ENCODE measurements around the gene TMEM212. TPM values are rescaled to one million over a fixed set of nuclear protein-coding genes. Genes with fewer than 3 reads are reported as not detected.

TMEM212 gene
- total and polyA plus RNA-seq, 9 of the 15 experiments (the other 6 are each of a cell fraction or from before 2014, with no cell fraction given), result not detected

DNA sequence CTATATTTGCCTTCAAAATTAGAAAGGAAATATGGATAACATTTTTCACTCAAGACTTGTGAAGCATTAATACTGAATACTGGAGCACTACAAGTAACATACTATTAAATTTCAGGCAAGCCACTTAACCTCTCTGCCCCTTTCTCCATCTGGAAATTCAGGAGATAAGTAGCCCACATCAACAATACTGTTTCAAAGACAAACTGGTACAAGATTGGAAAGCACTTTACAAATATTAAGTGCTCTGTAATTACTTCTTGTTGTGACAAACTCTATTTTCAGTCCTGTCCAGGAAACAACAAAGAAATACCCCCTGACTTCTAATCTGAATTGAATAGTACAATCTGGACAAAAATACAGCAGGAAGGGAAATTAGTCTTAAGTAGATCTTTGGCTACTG, 49.3 kb downstream of the TMEM212 start:
- no peak overlapping the region for H3K27ac ChIP-seq (ENCODE audit: extremely low read depth, low read depth, low read length)
- intact Hi-C loops (cut with micrococcal nuclease), result no loop called here
- H3K9me1 ChIP-seq (ENCODE audit: control insufficient read depth, insufficient read depth, low read length), result no peaks in the 10 kb centered on the region
- ATAC-seq (no peak), DNase-seq (ENCODE audit: extremely low read depth in 1 of 4, low spot score in 3 of 4) (no peak), FAIRE-seq (no peak)
- no peaks in the 10 kb centered on the region for H3K36me3 ChIP-seq (ENCODE audit: control insufficient read depth, insufficient read depth, low read length)
- H3K27me3 ChIP-seq (ENCODE audit: control insufficient read depth in 2 of 2, insufficient read depth in 2 of 2, low read length in 2 of 2), result no peaks in the 10 kb centered on the region
- no peaks in the 10 kb centered on the region for H3K79me2 ChIP-seq (ENCODE audit: control insufficient read depth, insufficient read depth, low read length)
- in situ Hi-C loops (cut with MboI), result no loop called here
- no peak overlapping the region for H3K9ac ChIP-seq (ENCODE audit: insufficient read depth in 1 of 2, low read depth in 2 of 2, low read length in 2 of 2)
- no peaks in the 10 kb centered on the region for H4K20me1 ChIP-seq (replicated peaks; ENCODE audit: control insufficient read depth, insufficient read depth, low read length)
- peaks cover 0 to 8% of the 10 kb centered on the region in 2 experiments; a peak in 4 of 5 replicates for H3K4me1 ChIP-seq (replicated peaks in 1 of 2; ENCODE audit: control insufficient read depth in 2 of 2, insufficient read depth in 2 of 2, low read length in 2 of 2)
- BruUV-seq (replicated peaks), result no TSS peak
- POLR2A ChIA-PET, result no interaction called here
- H3K9me3 ChIP-seq (replicated peaks; ENCODE audit: control insufficient read depth, insufficient read depth, low read depth, low read length), result no peaks in the 10 kb centered on the region
- no peak overlapping the region for H2AFZ ChIP-seq (ENCODE audit: low read depth, low read length)
- no peak overlapping the region for H3K4me3 ChIP-seq
- no peak for TF ChIP-seq CXXC5 (CRISPR knock-in tag; IDR thresholded peaks at IDR 0.05)
- no peak for TF ChIP-seq ZFX (CRISPR knock-in tag; IDR thresholded peaks at IDR 0.05)
- TF ChIP-seq PTTG1 (tag; IDR thresholded peaks at IDR 0.05; ENCODE audit: low read depth), result no peak
- TF ChIP-seq NR2F6 (CRISPR knock-in tag; IDR thresholded peaks at IDR 0.05), result no peak
- no peak for TF ChIP-seq GABPB2 (CRISPR knock-in tag; conservative IDR thresholded peaks at IDR 0.05)
- no peak for TF ChIP-seq BCOR (IDR thresholded peaks at IDR 0.05)
- no peak for TF ChIP-seq SMAD2 (IDR thresholded peaks at IDR 0.05; ENCODE audit: low read depth, low read length)
- TF ChIP-seq XRCC5 (IDR thresholded peaks at IDR 0.05; ENCODE audit: low read depth, low read length), result no peak
- TF ChIP-seq, protein P1, sequence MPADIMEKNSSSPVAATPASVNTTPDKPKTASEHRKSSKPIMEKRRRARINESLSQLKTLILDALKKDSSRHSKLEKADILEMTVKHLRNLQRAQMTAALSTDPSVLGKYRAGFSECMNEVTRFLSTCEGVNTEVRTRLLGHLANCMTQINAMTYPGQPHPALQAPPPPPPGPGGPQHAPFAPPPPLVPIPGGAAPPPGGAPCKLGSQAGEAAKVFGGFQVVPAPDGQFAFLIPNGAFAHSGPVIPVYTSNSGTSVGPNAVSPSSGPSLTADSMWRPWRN (IDR thresholded peaks at IDR 0.05; ENCODE audit: low read depth), result no peak
- TF ChIP-seq NCOR1 (IDR thresholded peaks at IDR 0.05), result no peak
- TF ChIP-seq RHOXF2B (CRISPR knock-in tag; conservative IDR thresholded peaks at IDR 0.05), result no peak
- TF ChIP-seq, protein P2, sequence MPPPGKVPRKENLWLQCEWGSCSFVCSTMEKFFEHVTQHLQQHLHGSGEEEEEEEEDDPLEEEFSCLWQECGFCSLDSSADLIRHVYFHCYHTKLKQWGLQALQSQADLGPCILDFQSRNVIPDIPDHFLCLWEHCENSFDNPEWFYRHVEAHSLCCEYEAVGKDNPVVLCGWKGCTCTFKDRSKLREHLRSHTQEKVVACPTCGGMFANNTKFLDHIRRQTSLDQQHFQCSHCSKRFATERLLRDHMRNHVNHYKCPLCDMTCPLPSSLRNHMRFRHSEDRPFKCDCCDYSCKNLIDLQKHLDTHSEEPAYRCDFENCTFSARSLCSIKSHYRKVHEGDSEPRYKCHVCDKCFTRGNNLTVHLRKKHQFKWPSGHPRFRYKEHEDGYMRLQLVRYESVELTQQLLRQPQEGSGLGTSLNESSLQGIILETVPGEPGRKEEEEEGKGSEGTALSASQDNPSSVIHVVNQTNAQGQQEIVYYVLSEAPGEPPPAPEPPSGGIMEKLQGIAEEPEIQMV (tag; conservative IDR thresholded peaks at IDR 0.05; ENCODE audit: low read depth), result no peak
- TF ChIP-seq MCM5 (IDR thresholded peaks at IDR 0.05; ENCODE audit: low read depth), result no peak
- TF ChIP-seq DDX20 (tag; IDR thresholded peaks at IDR 0.05; ENCODE audit: low read depth), result no peak
- H3K4me2 ChIP-seq (ENCODE audit: insufficient read depth, low read length), result no peak overlapping the region
- CTCF ChIA-PET (ENCODE audit: low intra/inter-chr PET ratio), result no interaction called here
